Hepatocyte (in vitro differentiated cells): Measurements from ENCODE around the gene DISC1.

Experiments
- CTCF ChIP-seq: fragments of 200-600 bp; sonication (generic); IDR thresholded peaks from 2 replicates; pipeline ENCODE4 v1.5.1; 2016; ENCODE audit warnings: antibody characterized with exemption, mild to moderate bottlenecking; ENCODE audit not compliant: poor library complexity
- EZH2 ChIP-seq: fragments of 200-600 bp; sonication (generic); IDR thresholded peaks from 2 replicates; pipeline ENCODE4 v1.6.1; 2016; ENCODE audit warnings: antibody characterized with exemption, mild to moderate bottlenecking, borderline replicate concordance

GRCh38 chr1:231810415-231810814 lies 183.8 kb downstream of the DISC1 start:
- TF ChIP-seq CTCF (no peak), EZH2 (no peak)
